Measurements from ENCODE around the gene ALAS1.
"Not testable (repeated sequence)": the region's sequence is repeated elsewhere in the genome, so short reads cannot be mapped to it uniquely, and the experiment has no call there.

The ALAS1 gene

GRCh38 chr3:52176951-52177700, 20.8 kb upstream of the ALAS1 start:
- no peak for DNase-seq

- no peak for DNase-seq
Observed at GRCh38 chr3:52177701-52178042, 20.3 kb upstream of the ALAS1 start.

- DNase-seq, result not testable (repeated sequence)
Observed at GRCh38 chr3:52178126-52178525, 19.8 kb upstream of the ALAS1 start.

GRCh38 chr3:52178537-52178936, 19.4 kb upstream of the ALAS1 start:
- no peak for DNase-seq

- DNase-seq, result no peak
Observed at GRCh38 chr3:52181543-52181942, 16.4 kb upstream of the ALAS1 start.

GRCh38 chr3:52182196-52182595, 15.8 kb upstream of the ALAS1 start:
- no peak for DNase-seq

- no peak for DNase-seq
Observed at GRCh38 chr3:52182691-52183090, 15.3 kb upstream of the ALAS1 start.

GRCh38 chr3:52183786-52184445, 14.0 kb upstream of the ALAS1 start:
- DNase-seq, result no peak

GRCh38 chr3:52184690-52185089, 13.3 kb upstream of the ALAS1 start:
- DNase-seq, result no peak

GRCh38 chr3:52185311-52185710, 12.6 kb upstream of the ALAS1 start:
- no peak for DNase-seq

- DNase-seq, result no peak
Observed at GRCh38 chr3:52185837-52186236, 12.1 kb upstream of the ALAS1 start.

GRCh38 chr3:52186729-52187128, 11.2 kb upstream of the ALAS1 start:
- DNase-seq, result no peak

- no peak for DNase-seq
Observed at GRCh38 chr3:52188556-52188955, 9.4 kb upstream of the ALAS1 start.

- DNase-seq, result no peak
Observed at GRCh38 chr3:52190294-52191074, 7.5 kb upstream of the ALAS1 start.

GRCh38 chr3:52191663-52192062, 6.3 kb upstream of the ALAS1 start:
- DNase-seq, result no peak

GRCh38 chr3:52193065-52193464, 4.9 kb upstream of the ALAS1 start:
- no peak for DNase-seq

- DNase-seq, result no peak
Observed at GRCh38 chr3:52194485-52195290, 3.3 kb upstream of the ALAS1 start.

- DNase-seq, result no peak
Observed at GRCh38 chr3:52195291-52195597, 2.7 kb upstream of the ALAS1 start.

- DNase-seq, result no peak
Observed at GRCh38 chr3:52195823-52196331, 2.1 kb upstream of the ALAS1 start.

GRCh38 chr3:52196977-52197376, 983 bp upstream of the ALAS1 start:
- no peak for DNase-seq

GRCh38 chr3:52197499-52197841, 490 bp upstream of the ALAS1 start:
- no peak for DNase-seq

GRCh38 chr3:52198643-52199608, 966 bp downstream of the ALAS1 start:
- DNase-seq, result no peak
